HepG2 (cell line): ENCODE data around the gene IRF3.

Experiments
- AHR ChIP-seq: IDR thresholded peaks from 2 replicates; pipeline ENCODE4 v1.6.1; 2018; ENCODE audit warnings: missing genetic modification reagents, missing compliant biosample characterization
- CTCF ChIP-seq: sonication (generic); formaldehyde crosslinking; IDR thresholded peaks from 2 replicates; pipeline ENCODE4 v1.5.0; 2020; ENCODE audit warnings: mild to moderate bottlenecking, missing genetic modification reagents, moderate library complexity
- FOXA1 ChIP-seq, 2 experiments: fragments of 450-650 bp in 1 of 2; sonication (generic) in 1 of 2; formaldehyde crosslinking in 1 of 2; IDR thresholded peaks; 2 replicates each; pipeline versions ENCODE4 v1.4.0 to v1.6.1; 2016 to 2020; ENCODE audit warnings: missing genetic modification reagents in 1 of 2
- HIC2 ChIP-seq: sonication (generic); formaldehyde crosslinking; IDR thresholded peaks from 2 replicates; pipeline ENCODE4 v1.9.0; 2022; ENCODE audit warnings: low read depth, missing genetic modification reagents
- POLR2A ChIP-seq, 2 experiments: IDR thresholded peaks; 2 replicates each; pipeline ENCODE4 v1.6.1; 2011; ENCODE audit warnings: low read depth in 2 of 2, low read length in 2 of 2, mild to moderate bottlenecking in 1 of 2, moderate library complexity in 1 of 2; ENCODE audit not compliant: insufficient read depth in 1 of 2
- SP2 ChIP-seq: sonication (generic); formaldehyde crosslinking; IDR thresholded peaks from 2 replicates; pipeline ENCODE4 v1.5.1; 2020; ENCODE audit warnings: mild to moderate bottlenecking, missing genetic modification reagents
- SRSF1 ChIP-seq: fragments of 200-400 bp; formaldehyde crosslinking; optimal IDR thresholded peaks from 2 replicates; pipeline ENCODE3; 2017; ENCODE audit warnings: mild to moderate bottlenecking, low read depth, low read length, moderate library complexity
- TCF12 ChIP-seq, 2 experiments: fragments of 450-650 bp in 1 of 2; sonication (generic) in 1 of 2; formaldehyde crosslinking in 1 of 2; IDR thresholded peaks; 2 replicates each; pipeline versions ENCODE4 v1.6.1 to v1.8.0; 2017 to 2022; ENCODE audit warnings: antibody characterized with exemption in 1 of 2, mild to moderate bottlenecking in 1 of 2, missing genetic modification reagents in 1 of 2, moderate library complexity in 1 of 2
- ZNF274 ChIP-seq: sonication (generic); formaldehyde crosslinking; IDR thresholded peaks from 2 replicates; pipeline ENCODE4 v1.5.1; 2020; ENCODE audit warnings: mild to moderate bottlenecking, missing genetic modification reagents
- ZNF607 ChIP-seq: sonication (generic); formaldehyde crosslinking; IDR thresholded peaks from 2 replicates; pipeline ENCODE4 v1.5.1; 2020; ENCODE audit warnings: missing genetic modification reagents, mild to moderate bottlenecking, borderline replicate concordance
- ZSCAN9 ChIP-seq: IDR thresholded peaks from 2 replicates; pipeline ENCODE4 v1.6.1; 2016; ENCODE audit warnings: borderline replicate concordance

DNA sequence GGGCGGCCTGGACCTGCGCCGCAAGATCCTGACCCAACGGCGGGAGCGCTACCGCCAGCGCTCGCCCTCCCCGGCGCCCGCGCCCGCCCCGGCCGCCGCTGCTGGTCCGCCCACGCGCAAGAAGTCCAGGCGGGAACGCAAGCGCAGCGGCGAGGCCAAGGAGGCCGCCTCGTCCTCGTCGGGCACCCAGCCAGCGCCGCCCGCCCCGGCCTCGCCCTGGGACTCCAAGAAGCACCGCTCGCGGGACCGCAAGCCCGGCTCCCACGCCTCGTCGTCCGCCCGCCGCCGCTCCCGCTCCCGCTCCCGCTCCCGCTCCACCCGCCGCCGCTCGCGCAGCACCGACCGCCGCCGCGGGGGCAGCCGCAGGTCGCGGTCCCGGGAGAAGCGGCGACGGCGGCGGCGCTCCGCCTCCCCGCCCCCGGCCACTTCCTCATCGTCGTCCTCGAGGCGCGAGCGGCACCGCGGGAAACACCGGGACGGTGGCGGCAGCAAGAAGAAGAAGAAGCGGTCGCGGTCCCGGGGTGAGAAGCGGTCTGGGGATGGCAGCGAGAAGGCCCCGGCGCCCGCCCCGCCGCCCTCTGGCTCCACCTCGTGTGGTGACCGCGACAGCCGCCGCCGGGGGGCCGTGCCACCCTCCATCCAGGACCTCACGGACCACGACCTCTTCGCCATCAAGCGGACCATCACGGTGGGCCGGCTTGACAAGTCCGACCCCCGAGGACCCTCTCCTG lies 13.7 kb downstream of the IRF3 start:
- TF ChIP-seq TCF12 (IDR thresholded peaks at IDR 0.05) (no peak), TCF12 (CRISPR knock-in tag; IDR thresholded peaks at IDR 0.05) (no peak), AHR (CRISPR knock-in tag) (no peak), SRSF1 (no peak), ZNF607 (CRISPR knock-in tag) (no peak), ZSCAN9 (CRISPR knock-in tag) (no peak), FOXA1 (IDR thresholded peaks at IDR 0.05) (no peak), FOXA1 (CRISPR knock-in tag; IDR thresholded peaks at IDR 0.05) (no peak), CTCF (CRISPR knock-in tag) (no peak), ZNF274 (CRISPR knock-in tag) (no peak), POLR2A (IDR thresholded peaks at IDR 0.05; ENCODE audit: insufficient read depth in 1 of 2, low read depth in 2 of 2, low read length in 2 of 2) (no peak), HIC2 (CRISPR knock-in tag) (no peak), SP2 (CRISPR knock-in tag) (no peak)
